Measurements from ENCODE around the gene GLOD5.

GLOD5 gene
- long read RNA-seq, result 0 reads

- TF ChIP-seq SPI1 (IDR thresholded peaks at IDR 0.05; ENCODE audit: borderline replicate concordance, low read depth) (no peak), POLR2AphosphoS5 (IDR thresholded peaks at IDR 0.05; ENCODE audit: low read depth) (no peak), GABPA (IDR thresholded peaks at IDR 0.05; ENCODE audit: low read depth) (no peak)
- no peak within 1 kb of the TSS for H3K4me3 ChIP-seq (replicated peaks; ENCODE audit: insufficient read depth, low read length)
- no peaks in the 10 kb centered on the region for H3K27me3 ChIP-seq (ENCODE audit: insufficient read depth, poor library complexity, severe bottlenecking)
- peak in 1 of 2 experiments; percentile 37 for DNase-seq (ENCODE audit: low read depth in 1 of 2, low spot score in 1 of 2)
- H3K27ac ChIP-seq (replicated peaks), result no peak within 1 kb of the TSS
Measured at GRCh38 chrX:48761674-48762471, at the start of gene GLOD5. TSS of gene GLOD5 (plus strand) at chrX:48761747. CDS start at chrX:48761791, 44 bp downstream.

- no peak overlapping the region for H3K4me3 ChIP-seq (replicated peaks; ENCODE audit: insufficient read depth, low read length)
Measured at GRCh38 chrX:48711929-48712505, 49.5 kb upstream of the GLOD5 start.

DNA sequence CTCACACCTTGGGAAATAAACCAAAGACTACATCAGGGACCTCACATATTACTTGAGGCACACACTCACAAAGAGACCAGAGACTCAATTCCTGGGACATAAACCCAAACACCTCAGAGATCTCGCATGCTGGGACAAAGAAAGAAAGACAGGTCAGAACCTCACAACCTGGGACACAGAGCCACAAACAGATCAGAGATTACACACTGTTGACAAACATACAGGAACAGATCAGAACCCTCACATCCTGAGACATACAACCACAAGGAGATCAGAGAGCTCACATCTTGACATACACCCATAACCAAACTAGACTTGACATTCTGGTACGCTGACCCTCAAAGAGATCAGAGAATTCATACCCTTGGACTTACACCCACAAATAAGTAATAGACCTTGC, 47.7 kb upstream of the GLOD5 start:
- TF ChIP-seq, protein P1, sequence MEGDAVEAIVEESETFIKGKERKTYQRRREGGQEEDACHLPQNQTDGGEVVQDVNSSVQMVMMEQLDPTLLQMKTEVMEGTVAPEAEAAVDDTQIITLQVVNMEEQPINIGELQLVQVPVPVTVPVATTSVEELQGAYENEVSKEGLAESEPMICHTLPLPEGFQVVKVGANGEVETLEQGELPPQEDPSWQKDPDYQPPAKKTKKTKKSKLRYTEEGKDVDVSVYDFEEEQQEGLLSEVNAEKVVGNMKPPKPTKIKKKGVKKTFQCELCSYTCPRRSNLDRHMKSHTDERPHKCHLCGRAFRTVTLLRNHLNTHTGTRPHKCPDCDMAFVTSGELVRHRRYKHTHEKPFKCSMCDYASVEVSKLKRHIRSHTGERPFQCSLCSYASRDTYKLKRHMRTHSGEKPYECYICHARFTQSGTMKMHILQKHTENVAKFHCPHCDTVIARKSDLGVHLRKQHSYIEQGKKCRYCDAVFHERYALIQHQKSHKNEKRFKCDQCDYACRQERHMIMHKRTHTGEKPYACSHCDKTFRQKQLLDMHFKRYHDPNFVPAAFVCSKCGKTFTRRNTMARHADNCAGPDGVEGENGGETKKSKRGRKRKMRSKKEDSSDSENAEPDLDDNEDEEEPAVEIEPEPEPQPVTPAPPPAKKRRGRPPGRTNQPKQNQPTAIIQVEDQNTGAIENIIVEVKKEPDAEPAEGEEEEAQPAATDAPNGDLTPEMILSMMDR (IDR thresholded peaks at IDR 0.05; ENCODE audit: insufficient read depth, low read length), result no peak
- no peak for TF ChIP-seq GABPA (IDR thresholded peaks at IDR 0.05; ENCODE audit: low read depth)
- no peak for TF ChIP-seq SPI1 (IDR thresholded peaks at IDR 0.05; ENCODE audit: borderline replicate concordance, low read depth)
- no peak for TF ChIP-seq REST (IDR thresholded peaks at IDR 0.05; ENCODE audit: insufficient replicate concordance, low read depth)
- TF ChIP-seq POLR2AphosphoS5 (IDR thresholded peaks at IDR 0.05; ENCODE audit: low read depth), result no peak
- DNase-seq (ENCODE audit: low read depth in 1 of 2, low spot score in 1 of 2), result no peak
- Histone ChIP-seq H3K27me3 (ENCODE audit: insufficient read depth, poor library complexity, severe bottlenecking) (no peaks in the 10 kb centered on the region), H3K4me3 (replicated peaks; ENCODE audit: insufficient read depth, low read length) (no peak overlapping the region), H3K27ac (replicated peaks) (no peak overlapping the region)

More at GRCh38 chrX:48711929-48712505, 49.5 kb upstream of the GLOD5 start:
- TF ChIP-seq, protein P1 (IDR thresholded peaks at IDR 0.05; ENCODE audit: insufficient read depth, low read length), result no peak
- TF ChIP-seq POLR2AphosphoS5 (IDR thresholded peaks at IDR 0.05; ENCODE audit: low read depth) (no peak), GABPA (IDR thresholded peaks at IDR 0.05; ENCODE audit: low read depth) (no peak), SPI1 (IDR thresholded peaks at IDR 0.05; ENCODE audit: borderline replicate concordance, low read depth) (no peak), REST (IDR thresholded peaks at IDR 0.05; ENCODE audit: insufficient replicate concordance, low read depth) (no peak)
- DNase-seq (ENCODE audit: low read depth in 1 of 2, low spot score in 1 of 2), result no peak
- Histone ChIP-seq H3K27ac (replicated peaks) (no peak overlapping the region), H3K27me3 (ENCODE audit: insufficient read depth, poor library complexity, severe bottlenecking) (no peaks in the 10 kb centered on the region)

DNA sequence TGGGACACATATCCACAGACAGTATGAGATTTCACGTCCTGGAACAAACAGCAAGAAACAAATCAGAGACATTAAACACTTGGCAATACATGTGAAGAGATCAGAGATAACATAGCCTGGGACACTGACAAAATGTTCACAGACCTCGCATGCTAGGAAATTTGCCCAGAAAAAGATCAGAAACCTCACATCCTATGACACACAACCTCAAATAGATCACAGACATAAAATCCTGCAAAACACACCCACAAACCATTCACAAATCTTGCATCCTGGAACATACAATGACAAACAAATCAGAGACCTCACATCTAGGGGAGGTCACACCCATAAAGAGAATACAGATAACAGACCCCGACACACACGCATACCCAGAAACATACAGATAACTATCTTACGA, 47.0 kb upstream of the GLOD5 start:
- Histone ChIP-seq H3K4me3 (replicated peaks; ENCODE audit: insufficient read depth, low read length) (no peak overlapping the region), H3K27ac (replicated peaks) (no peak overlapping the region), H3K27me3 (ENCODE audit: insufficient read depth, poor library complexity, severe bottlenecking) (no peaks in the 10 kb centered on the region)
- DNase-seq (ENCODE audit: low read depth in 1 of 2, low spot score in 1 of 2), result no peak
- no peak for TF ChIP-seq POLR2AphosphoS5 (IDR thresholded peaks at IDR 0.05; ENCODE audit: low read depth)
- TF ChIP-seq, protein P1 (IDR thresholded peaks at IDR 0.05; ENCODE audit: insufficient read depth, low read length), result no peak
- TF ChIP-seq GABPA (IDR thresholded peaks at IDR 0.05; ENCODE audit: low read depth), result no peak
- no peak for TF ChIP-seq REST (IDR thresholded peaks at IDR 0.05; ENCODE audit: insufficient replicate concordance, low read depth)
- TF ChIP-seq SPI1 (IDR thresholded peaks at IDR 0.05; ENCODE audit: borderline replicate concordance, low read depth), result no peak

Data from HL-60 (cell line).